Subcutaneous preadipocyte (primary cell): ENCODE measurements around the gene KIR3DL1. TPM values are rescaled to one million over a fixed set of nuclear protein-coding genes. Genes with fewer than 3 reads are reported as not detected.

Experiments
- small RNA-seq: library from RNA; depleted of rRNA; stranded (forward); fragments of <200 nt; gene quantifications from one replicate; pipeline ENCODE3, GENCODE V24; 2012
- total RNA-seq: library from RNA; depleted of rRNA; stranded (reverse); fragments of >200 nt; gene quantifications from 2 replicates; pipeline ENCODE4 v1.2.3, GENCODE V29; 2012

The KIR3DL1 gene
- not detected in 2 replicates for total RNA-seq

GRCh38 chr19:54816251-54816650 lies at the start of gene KIR3DL1:
TSS of gene KIR3DL1 (plus strand) at chr19:54816468.

GRCh38 chr19:54769646-54770045 lies 46.6 kb upstream of the KIR3DL1 start, which contains the start of gene KIR2DL1:
TSS of gene KIR2DL1 (plus strand) at chr19:54769793. CDS start at chr19:54769851, 58 bp downstream.

GRCh38 chr19:54803410-54803809 lies 12.9 kb upstream of the KIR3DL1 start, which contains the start of gene KIR2DL4:
TSS of gene KIR2DL4 (plus strand) at chr19:54803610. CDS start at chr19:54803652, 42 bp downstream.

GRCh38 chr19:54832496-54832895 lies 16.2 kb downstream of the KIR3DL1 start, which contains the start of gene KIR2DS4:
TSS of gene KIR2DS4 (plus strand) at chr19:54832676.

DNA sequence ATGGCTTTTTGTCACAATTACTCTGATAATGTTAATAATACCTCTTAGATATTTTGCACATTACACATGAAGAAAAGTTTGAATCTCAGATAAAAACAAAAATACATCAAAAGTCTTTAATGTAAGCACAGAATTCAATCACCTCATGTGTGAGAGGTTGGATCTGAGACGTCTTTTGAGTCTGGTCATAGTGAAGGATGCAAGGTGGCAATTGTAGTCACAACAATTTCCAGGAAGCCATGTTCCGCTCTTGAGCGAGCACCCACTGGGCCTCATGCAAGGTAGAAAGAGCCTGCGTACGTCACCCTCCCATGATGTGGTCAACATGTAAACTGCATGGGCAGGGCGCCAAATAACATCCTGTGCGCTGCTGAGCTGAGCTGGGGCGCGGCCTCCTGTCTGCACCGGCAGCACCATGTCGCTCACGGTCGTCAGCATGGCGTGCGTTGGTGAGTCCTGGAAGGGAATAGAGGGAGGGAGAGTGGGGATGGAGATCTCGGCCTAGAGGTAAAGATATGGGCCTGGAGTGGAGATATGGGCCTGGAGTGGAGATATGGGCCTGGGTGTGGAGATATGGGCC lies 33.9 kb downstream of the KIR3DL1 start, which contains the start of gene KIR3DL2:
Gene KIR3DL2, plus strand, starts transcription at position 383 of the 580 bp plus-strand sequence. Its CDS starts 33 bp downstream, at position 416.

DNA sequence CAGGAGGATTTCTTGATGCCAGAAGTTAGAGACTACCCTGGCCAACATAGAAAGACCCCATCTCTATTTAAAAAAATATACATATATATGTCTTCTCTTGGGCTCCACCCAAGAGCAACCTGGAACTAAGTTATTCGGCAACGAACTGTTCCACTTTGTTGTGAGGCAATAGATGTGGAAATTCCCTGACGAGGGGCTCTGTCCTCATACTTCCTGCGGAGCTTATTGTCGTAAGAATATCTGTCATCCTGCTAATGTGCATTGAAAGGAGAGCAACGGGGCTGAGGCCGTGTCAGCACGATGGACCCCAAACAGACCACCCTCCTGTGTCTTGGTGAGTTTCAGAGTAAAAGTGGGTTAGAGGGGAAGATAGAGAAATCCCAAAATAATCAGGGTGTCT lies 57.7 kb downstream of the KIR3DL1 start, which contains the start of gene FCAR:
Gene FCAR, plus strand, starts transcription at position 246 of the 400 bp plus-strand sequence. Its CDS starts 55 bp downstream, at position 301.

Small RNA genes within 50 kb of the gene (small RNA-seq; reads per million reads assigned to genes)
- not detected for gene KIR3DP1
- 0.36 reads per million, percentile 15 among the genes with 10 or more reads in this experiment for gene RNU6-222P

Other genes starting within 250 kb of the KIR3DL1 start
- gene LILRA2, start 242.7 kb upstream of the KIR3DL1 start, total RNA-seq = not detected in 2 replicates
- not detected in 2 replicates for gene LILRA1, start 222.8 kb upstream of the KIR3DL1 start, total RNA-seq
- gene LILRB1, start 186.0 kb upstream of the KIR3DL1 start, total RNA-seq = not detected in 2 replicates
- not detected in 2 replicates for gene LILRB4, start 153.5 kb upstream of the KIR3DL1 start, total RNA-seq
- not detected in 2 replicates for gene KIR3DL3, start 92.0 kb upstream of the KIR3DL1 start, total RNA-seq
- gene KIR2DL3, start 78.0 kb upstream of the KIR3DL1 start, total RNA-seq = not detected in 2 replicates
- not detected in 2 replicates for gene KIR2DL1, start 46.7 kb upstream of the KIR3DL1 start, total RNA-seq
- gene KIR2DL4, start 12.9 kb upstream of the KIR3DL1 start, total RNA-seq = not detected in 2 replicates
- gene KIR2DS4, start 16.2 kb downstream of the KIR3DL1 start, total RNA-seq = not detected in 2 replicates
- not detected in 2 replicates for gene KIR3DL2, start 34.0 kb downstream of the KIR3DL1 start, total RNA-seq
- not detected in 2 replicates for gene FCAR, start 57.8 kb downstream of the KIR3DL1 start, total RNA-seq
- gene NCR1, start 89.7 kb downstream of the KIR3DL1 start, total RNA-seq = not detected in 2 replicates
- not detected in 2 replicates for gene NLRP7, start 131.1 kb downstream of the KIR3DL1 start, total RNA-seq
- gene NLRP2, start 149.9 kb downstream of the KIR3DL1 start, total RNA-seq = under 0.01 and 0.37 TPM in 2 replicates
- gene GP6, start 221.8 kb downstream of the KIR3DL1 start, total RNA-seq = not detected in 2 replicates
- gene RDH13, start 246.7 kb downstream of the KIR3DL1 start, total RNA-seq = 11.0 and 14.3 TPM in 2 replicates